HEK293T (cell line): ENCODE measurements around the gene PRICKLE4.

ENCODE experiments used
- CTCF ChIA-PET: fragments of 350-600 bp; formaldehyde crosslinking; extraction: SDS; loops from one replicate; lab custom pipeline; 2021; ENCODE audit warnings: antibody characterized with exemption, inconsistent platforms; lab: Yijun Ruan, JAX
- POLR2A ChIA-PET: fragments of 350-600 bp; formaldehyde crosslinking; extraction: SDS; loops from one replicate; lab custom pipeline; 2020; ENCODE audit warnings: antibody characterized with exemption, inconsistent platforms; lab: Yijun Ruan, JAX
- DNase-seq: peaks from one replicate; pipeline ENCODE4 v3.0.0; 2012; ENCODE audit warnings: mixed read lengths; ENCODE audit errors: extremely low spot score
- ARNT ChIP-seq: fragments of 450-650 bp; IDR thresholded peaks from 2 replicates; pipeline ENCODE4 v1.6.1; 2017; ENCODE audit warnings: mild to moderate bottlenecking
- BHLHE40 ChIP-seq: fragments of 450-650 bp; IDR thresholded peaks from 2 replicates; pipeline ENCODE4 v1.6.1; 2016; ENCODE audit warnings: mild to moderate bottlenecking, moderate library complexity, borderline replicate concordance
- CTBP1 ChIP-seq: fragments of 450-650 bp; IDR thresholded peaks from 2 replicates; pipeline ENCODE4 v1.6.1; 2016; ENCODE audit warnings: borderline replicate concordance
- ELF4 ChIP-seq: fragments of 450-650 bp; IDR thresholded peaks from 2 replicates; pipeline ENCODE4 v1.6.1; 2017; ENCODE audit warnings: antibody characterized with exemption
- FOXA1 ChIP-seq: fragments of 450-650 bp; IDR thresholded peaks from 2 replicates; pipeline ENCODE4 v1.6.1; 2016; ENCODE audit warnings: mild to moderate bottlenecking
- FOXK2 ChIP-seq: fragments of 450-650 bp; IDR thresholded peaks from 2 replicates; pipeline ENCODE4 v1.6.1; 2016; ENCODE audit warnings: mild to moderate bottlenecking
- FOXM1 ChIP-seq: fragments of 450-650 bp; IDR thresholded peaks from 2 replicates; pipeline ENCODE4 v1.6.1; 2017; ENCODE audit warnings: mild to moderate bottlenecking, borderline replicate concordance
- HDGF ChIP-seq: fragments of 450-650 bp; IDR thresholded peaks from 2 replicates; pipeline ENCODE4 v1.6.1; 2017; ENCODE audit warnings: antibody characterized with exemption, borderline replicate concordance
- L3MBTL2 ChIP-seq: fragments of 450-650 bp; conservative IDR thresholded peaks from 2 replicates; pipeline ENCODE4 v1.6.1; 2016; ENCODE audit warnings: mild to moderate bottlenecking
- LEF1 ChIP-seq: fragments of 450-650 bp; IDR thresholded peaks from 2 replicates; pipeline ENCODE4 v1.6.1; 2017; ENCODE audit warnings: mild to moderate bottlenecking, borderline replicate concordance
- NFRKB ChIP-seq: fragments of 450-650 bp; IDR thresholded peaks from 2 replicates; pipeline ENCODE4 v1.6.1; 2016; ENCODE audit warnings: mild to moderate bottlenecking, moderate library complexity
- SP1 ChIP-seq: fragments of 450-650 bp; IDR thresholded peaks from 2 replicates; pipeline ENCODE4 v1.6.1; 2017
- SUZ12 ChIP-seq: fragments of 450-650 bp; IDR thresholded peaks from 2 replicates; pipeline ENCODE4 v1.6.1; 2016; ENCODE audit warnings: mild to moderate bottlenecking
- TARDBP ChIP-seq: fragments of 450-650 bp; IDR thresholded peaks from 2 replicates; pipeline ENCODE4 v1.6.1; 2016
- ZNF384 ChIP-seq: fragments of 450-650 bp; IDR thresholded peaks from 2 replicates; pipeline ENCODE4 v1.6.1; 2016
- TF ChIP-seq, protein P1 (sequence below): fragments of 450-650 bp; IDR thresholded peaks from 2 replicates; pipeline ENCODE4 v1.6.1; 2016

The PRICKLE4 gene

DNA sequence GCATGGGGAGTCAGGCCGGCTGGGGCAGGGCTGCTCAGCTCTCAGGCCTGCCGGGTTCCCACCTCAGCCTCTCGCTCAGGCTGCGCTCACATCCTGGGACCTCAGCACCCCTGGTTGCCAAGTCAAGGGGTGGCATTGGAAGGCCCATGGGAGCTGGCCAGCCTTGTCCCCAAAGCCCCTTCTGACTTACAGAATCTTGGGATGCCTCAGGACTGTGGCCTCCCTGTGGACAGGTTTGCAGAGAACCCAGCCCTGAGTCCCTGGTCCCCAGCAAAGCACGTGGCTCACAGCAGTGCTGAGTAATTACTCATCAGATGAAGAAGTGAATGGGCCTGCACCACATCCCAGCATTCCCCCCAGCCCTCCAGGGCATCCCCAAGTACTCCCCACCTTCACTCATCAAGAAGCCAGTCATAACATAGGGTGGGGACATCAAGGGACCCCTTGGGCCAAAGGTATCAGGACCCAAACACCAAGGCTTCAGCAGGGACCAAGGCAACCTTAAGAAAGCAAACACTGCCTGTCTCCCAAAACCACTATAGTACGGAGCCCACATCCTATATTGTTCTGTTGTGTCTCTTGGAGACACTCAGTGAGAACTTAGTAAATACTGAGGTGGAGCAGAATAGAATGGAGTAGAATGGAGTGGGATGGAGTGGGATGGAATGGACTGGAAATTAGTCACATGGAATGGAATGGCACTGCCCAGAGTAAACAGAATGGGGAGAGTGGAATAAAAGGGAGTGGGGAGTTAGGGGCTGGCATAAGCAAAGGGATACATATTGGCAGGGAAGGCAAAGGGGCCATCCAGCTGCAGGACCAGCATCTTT is 37.0 kb upstream of the PRICKLE4 start:
- ChIA-PET CTCF (no interaction called here), POLR2A (no interaction called here)
- TF ChIP-seq LEF1 (no peak), ELF4 (no peak), FOXM1 (no peak), CTBP1 (no peak), ARNT (no peak), SUZ12 (no peak), FOXA1 (no peak), BHLHE40 (no peak), NFRKB (no peak), HDGF (no peak), TARDBP (no peak), SP1 (no peak), FOXK2 (no peak)
- TF ChIP-seq, protein P1, sequence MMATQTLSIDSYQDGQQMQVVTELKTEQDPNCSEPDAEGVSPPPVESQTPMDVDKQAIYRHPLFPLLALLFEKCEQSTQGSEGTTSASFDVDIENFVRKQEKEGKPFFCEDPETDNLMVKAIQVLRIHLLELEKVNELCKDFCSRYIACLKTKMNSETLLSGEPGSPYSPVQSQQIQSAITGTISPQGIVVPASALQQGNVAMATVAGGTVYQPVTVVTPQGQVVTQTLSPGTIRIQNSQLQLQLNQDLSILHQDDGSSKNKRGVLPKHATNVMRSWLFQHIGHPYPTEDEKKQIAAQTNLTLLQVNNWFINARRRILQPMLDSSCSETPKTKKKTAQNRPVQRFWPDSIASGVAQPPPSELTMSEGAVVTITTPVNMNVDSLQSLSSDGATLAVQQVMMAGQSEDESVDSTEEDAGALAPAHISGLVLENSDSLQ, result no peak
- no peak for DNase-seq

GRCh38 chr6:41744236-41744787 is 36.3 kb upstream of the PRICKLE4 start:
- no peak for DNase-seq
- POLR2A ChIA-PET, result no interaction called here
- TF ChIP-seq HDGF (no peak), LEF1 (no peak)
- CTCF ChIA-PET, result no interaction called here

DNA sequence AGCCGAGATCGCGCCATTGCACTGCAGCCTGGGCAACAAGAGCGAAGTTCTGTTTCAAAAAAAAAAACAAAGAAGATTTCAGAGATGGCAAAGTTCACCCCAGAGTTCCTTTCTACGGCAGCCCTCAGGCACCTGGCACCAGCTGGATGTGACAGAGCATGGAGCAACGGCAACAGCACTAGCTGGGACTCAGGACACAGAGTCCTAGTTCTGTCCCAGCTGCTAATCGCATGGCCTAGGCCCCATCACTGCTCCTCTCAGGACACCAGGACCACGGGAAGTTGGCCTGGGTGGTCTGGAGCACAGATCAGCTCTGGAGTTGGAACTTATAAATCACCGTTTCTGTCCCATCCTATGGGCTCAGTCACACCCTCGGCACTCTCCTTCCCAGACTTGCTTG is 34.5 kb upstream of the PRICKLE4 start:
- CTCF ChIA-PET, result no interaction called here
- POLR2A ChIA-PET, result no interaction called here
- no peak for DNase-seq
- TF ChIP-seq SP1, result no peak
- TF ChIP-seq CTBP1, result no peak
- TF ChIP-seq ELF4, result no peak
- no peak for TF ChIP-seq HDGF

DNA sequence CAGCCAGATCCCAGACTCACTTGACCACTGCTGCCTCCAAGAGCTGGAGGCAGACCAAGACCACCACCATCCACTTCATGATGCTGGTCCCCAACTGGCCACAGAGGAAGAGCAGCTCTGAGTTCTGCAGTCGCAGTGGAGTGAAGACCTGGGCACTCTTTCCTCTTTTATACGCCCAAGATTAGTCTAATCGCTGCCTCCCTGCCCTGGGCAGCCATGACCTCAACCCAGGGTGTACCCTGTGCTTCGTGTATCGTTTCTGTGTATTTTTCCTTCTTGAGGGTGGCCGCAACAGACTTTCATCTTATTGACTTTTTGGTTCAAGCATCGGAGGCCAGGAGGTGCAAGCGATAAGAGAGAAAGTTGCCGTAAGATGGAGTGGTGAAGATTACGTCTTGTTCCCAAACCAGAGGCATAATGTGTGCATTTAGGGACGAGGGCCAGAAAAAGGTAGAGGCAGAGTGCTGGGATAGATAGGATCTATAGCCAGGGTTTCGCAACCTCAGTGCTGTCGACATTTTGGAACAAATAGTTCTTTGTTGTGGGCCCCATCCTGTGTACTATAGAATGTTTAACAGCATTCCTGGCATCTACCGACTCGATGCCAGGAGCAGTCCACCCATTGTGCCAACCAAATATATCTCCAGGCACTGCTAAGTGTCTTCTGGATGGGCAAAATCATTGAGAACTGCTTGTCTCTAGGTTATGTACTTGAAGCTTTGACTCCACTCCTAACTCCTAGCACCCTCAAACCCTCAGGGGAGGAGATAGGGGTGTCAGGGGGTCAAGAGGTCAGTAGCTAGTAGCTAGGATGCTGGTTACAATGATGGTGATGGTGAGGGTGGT is 33.1 kb upstream of the PRICKLE4 start, which contains the start of gene PGC:
Gene PGC, minus strand, starts transcription at position 142 of the 846 bp plus-strand sequence. Its CDS starts 63 bp downstream, at position 79.
- no peak for DNase-seq
- ChIA-PET CTCF (no interaction called here), POLR2A (no interaction called here)
- TF ChIP-seq FOXM1, result no peak

DNA sequence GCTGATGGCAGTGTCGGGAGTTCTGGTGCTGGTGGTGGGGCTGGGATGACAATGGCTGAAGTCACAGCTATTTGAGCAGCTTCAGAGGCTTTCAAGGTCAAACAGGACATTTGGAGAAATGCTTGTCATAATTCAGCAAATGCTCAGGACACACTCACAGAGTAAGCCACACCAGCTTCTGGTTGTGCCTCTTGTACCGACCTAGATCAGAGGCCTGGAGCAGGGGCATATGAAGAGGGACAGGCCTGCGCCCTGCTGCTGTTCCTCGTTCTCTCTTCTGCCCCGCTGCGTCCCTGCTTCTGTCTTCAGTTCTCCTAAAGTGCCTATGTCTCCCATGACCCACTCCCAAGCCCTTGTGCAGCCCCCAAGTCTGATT is 32.5 kb upstream of the PRICKLE4 start:
- ChIA-PET POLR2A (no interaction called here), CTCF (no interaction called here)
- DNase-seq, result no peak
- TF ChIP-seq SUZ12, result no peak
- no peak for TF ChIP-seq HDGF

DNA sequence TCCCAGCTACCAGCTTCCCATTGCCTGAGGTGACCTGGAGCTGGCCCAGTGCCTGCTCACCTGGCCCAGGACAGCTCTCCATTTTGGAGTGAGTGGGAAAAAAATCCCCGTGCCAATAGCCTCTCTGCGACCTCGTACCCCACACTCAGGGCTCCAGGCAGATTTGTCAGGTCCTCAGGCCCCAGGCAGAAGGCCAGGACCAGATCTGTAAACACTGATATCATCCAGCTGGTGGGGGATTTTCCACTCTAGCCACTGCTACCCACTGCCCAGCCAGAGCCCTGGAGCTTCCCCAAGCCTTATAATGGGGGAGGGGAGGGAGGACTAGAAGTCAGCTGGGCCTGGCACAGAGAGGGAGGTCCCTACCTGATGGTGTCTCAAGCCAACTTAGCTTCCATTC is 32.0 kb upstream of the PRICKLE4 start:
- no peak for DNase-seq
- ChIA-PET CTCF (interaction anchor here (0.6 kb wide), 2 partner anchors 38 to 267 kb away, joined by 3 read pairs; no protein-coding TSS in a partner anchor), POLR2A (no interaction called here)
- no peak for TF ChIP-seq BHLHE40
- no peak for TF ChIP-seq ZNF384
- TF ChIP-seq FOXA1, result no peak
- no peak for TF ChIP-seq SP1
- no peak for TF ChIP-seq L3MBTL2
- no peak for TF ChIP-seq SUZ12
- no peak for TF ChIP-seq FOXM1
- TF ChIP-seq FOXK2, result no peak
- no peak for TF ChIP-seq LEF1
- TF ChIP-seq TARDBP, result no peak
- TF ChIP-seq ELF4, result no peak
- no peak for TF ChIP-seq HDGF
- no peak for TF ChIP-seq NFRKB
- no peak for TF ChIP-seq ARNT
- TF ChIP-seq CTBP1, result no peak
- TF ChIP-seq, protein P1, result no peak

- ChIA-PET CTCF (no interaction called here), POLR2A (no interaction called here)
- TF ChIP-seq NFRKB (no peak), SUZ12 (no peak), FOXA1 (no peak), TARDBP (no peak), FOXM1 (no peak), BHLHE40 (no peak), FOXK2 (no peak), ZNF384 (no peak), SP1 (no peak), ELF4 (no peak), ARNT (no peak), HDGF (no peak)
- TF ChIP-seq, protein P1, result no peak
- no peak for DNase-seq
These were observed 30.2 kb upstream of the PRICKLE4 start for GRCh38 chr6:41750374-41750773.
